HG03342 (cell line): Measurements from ENCODE around the gene R3HDM4.
"Not testable (repeated sequence)": the region's sequence is repeated elsewhere in the genome, so short reads cannot be mapped to it uniquely, and the experiment has no call there.

Experiments
- ATAC-seq: cut with Tn5 transposase; IDR thresholded peaks from one replicate; pipeline ENCODE4 v1.9.1; 2021; ENCODE audit warnings: mild to moderate bottlenecking, moderate library complexity; ENCODE audit not compliant: unreplicated experiment

The R3HDM4 gene

GRCh38 chr19:861756-862580, 51.1 kb downstream of the R3HDM4 start:
- ATAC-seq: no peak

GRCh38 chr19:861141-861755, 51.8 kb downstream of the R3HDM4 start:
- no peak for ATAC-seq

- ATAC-seq: no peak
These were observed 53.9 kb downstream of the R3HDM4 start, which contains the start of gene CFD for GRCh38 chr19:858868-859843. Gene CFD (plus strand): TSS chr19:859664. CDS start chr19:859690, 26 bp downstream.

GRCh38 chr19:858284-858683, 54.7 kb downstream of the R3HDM4 start:
- ATAC-seq: no peak

GRCh38 chr19:855566-856120, 57.4 kb downstream of the R3HDM4 start:
- no peak for ATAC-seq

- ATAC-seq: no peak
These were observed 57.9 kb downstream of the R3HDM4 start for GRCh38 chr19:855142-855541.

- ATAC-seq: no peak
These were observed 58.5 kb downstream of the R3HDM4 start for GRCh38 chr19:854549-854948.

GRCh38 chr19:853614-854220, 59.3 kb downstream of the R3HDM4 start:
- ATAC-seq: not testable (repeated sequence)

- no peak for ATAC-seq
These were observed 59.9 kb downstream of the R3HDM4 start for GRCh38 chr19:853014-853585.

GRCh38 chr19:852136-853013, 60.6 kb downstream of the R3HDM4 start, which contains the start of gene ELANE:
Gene ELANE (plus strand): TSS chr19:852303. CDS start chr19:852329, 26 bp downstream.
- no peak for ATAC-seq

GRCh38 chr19:850979-851335, 62.1 kb downstream of the R3HDM4 start:
- no peak for ATAC-seq

- ATAC-seq: no peak
These were observed 62.6 kb downstream of the R3HDM4 start for GRCh38 chr19:850221-850978.

- not testable (repeated sequence) for ATAC-seq
These were observed 63.8 kb downstream of the R3HDM4 start for GRCh38 chr19:849195-849594.

GRCh38 chr19:848386-848921, 64.6 kb downstream of the R3HDM4 start:
- no peak for ATAC-seq
